HepG2 (cell line): ENCODE measurements around the gene MNT. TPM values are rescaled to one million over a fixed set of nuclear protein-coding genes. Genes with fewer than 3 reads are reported as not detected.
A peak's percentile ranks its signal among the peaks of the same experiment; 100 is the strongest.

Source experiments
- AGO2 ChIP-seq: fragments of 200-400 bp; formaldehyde crosslinking; optimal IDR thresholded peaks from 2 replicates; pipeline ENCODE3; 2017; ENCODE audit warnings: mild to moderate bottlenecking, low read depth, low read length, moderate library complexity
- HDAC1 ChIP-seq: sonication (generic); formaldehyde crosslinking; IDR thresholded peaks from 2 replicates; pipeline ENCODE4 v1.5.1; 2020; ENCODE audit warnings: mild to moderate bottlenecking, missing genetic modification reagents
- HNRNPK ChIP-seq: fragments of 200-400 bp; formaldehyde crosslinking; IDR thresholded peaks from 2 replicates; pipeline ENCODE4 v1.6.1; 2018; ENCODE audit warnings: low read length, low read depth, moderate library complexity, mild to moderate bottlenecking; ENCODE audit not compliant: poor library complexity, severe bottlenecking
- HOXA3 ChIP-seq: sonication (generic); formaldehyde crosslinking; IDR thresholded peaks from 2 replicates; pipeline ENCODE4 v1.5.0; 2020; ENCODE audit warnings: missing genetic modification reagents
- KLF12 ChIP-seq: sonication (generic); formaldehyde crosslinking; IDR thresholded peaks from 2 replicates; pipeline ENCODE4 v1.4.0; 2020; ENCODE audit warnings: missing genetic modification reagents, borderline replicate concordance
- MAFK ChIP-seq, 2 experiments: IDR thresholded peaks in 1 of 2; conservative IDR thresholded peaks in 1 of 2; 2 replicates each; pipeline ENCODE4 v1.6.1; 2011; ENCODE audit warnings: improper control_type of control experiment in 2 of 2, low read length in 2 of 2
- MXD1 ChIP-seq: sonication (generic); formaldehyde crosslinking; IDR thresholded peaks from 2 replicates; pipeline ENCODE4 v1.4.0; 2020; ENCODE audit warnings: mild to moderate bottlenecking, missing genetic modification reagents
- MXI1 ChIP-seq: IDR thresholded peaks from 3 replicates; pipeline ENCODE4 v1.6.1; 2012; ENCODE audit warnings: low read depth, low read length, inconsistent platforms, borderline replicate concordance
- NONO ChIP-seq, 2 experiments: fragments of 450-650 bp in 1 of 2; sonication (generic) in 1 of 2; formaldehyde crosslinking in 1 of 2; IDR thresholded peaks in 1 of 2; conservative IDR thresholded peaks in 1 of 2; 2 replicates each; pipeline versions ENCODE4 v1.6.1 to v1.8.0; 2017 to 2022; ENCODE audit warnings: mild to moderate bottlenecking in 1 of 2, missing genetic modification reagents in 1 of 2, moderate library complexity in 1 of 2
- PCBP1 ChIP-seq: fragments of 200-400 bp; formaldehyde crosslinking; IDR thresholded peaks from 2 replicates; pipeline ENCODE4 v1.6.1; 2017; ENCODE audit warnings: mild to moderate bottlenecking, low read depth, low read length, borderline replicate concordance
- RFX3 ChIP-seq: IDR thresholded peaks from 2 replicates; pipeline ENCODE4 v1.6.1; 2016; ENCODE audit warnings: missing biosample characterization, missing genetic modification reagents
- SETDB1 ChIP-seq: sonication (generic); formaldehyde crosslinking; IDR thresholded peaks from 2 replicates; pipeline ENCODE4 v1.5.1; 2020; ENCODE audit warnings: missing genetic modification reagents, mild to moderate bottlenecking, borderline replicate concordance
- SMAD9 ChIP-seq: sonication (generic); formaldehyde crosslinking; IDR thresholded peaks from 2 replicates; pipeline ENCODE4 v1.5.1; 2020; ENCODE audit warnings: mild to moderate bottlenecking, missing genetic modification reagents
- SP140L ChIP-seq: sonication (generic); formaldehyde crosslinking; IDR thresholded peaks from 2 replicates; pipeline ENCODE4 v1.4.0; 2020; ENCODE audit warnings: missing genetic modification reagents, borderline replicate concordance
- TERF1 ChIP-seq: sonication (generic); formaldehyde crosslinking; IDR thresholded peaks from 2 replicates; pipeline ENCODE4 v1.8.0; 2022; ENCODE audit warnings: mild to moderate bottlenecking, missing genetic modification reagents, moderate library complexity
- ZBTB14 ChIP-seq: sonication (generic); formaldehyde crosslinking; IDR thresholded peaks from 2 replicates; pipeline ENCODE4 v1.4.0; 2020; ENCODE audit warnings: missing genetic modification reagents
- ZBTB33 ChIP-seq: sonication (generic); formaldehyde crosslinking; IDR thresholded peaks from 2 replicates; pipeline ENCODE4 v1.4.0; 2020; ENCODE audit warnings: missing genetic modification reagents
- ZC3H4 ChIP-seq: sonication (generic); formaldehyde crosslinking; IDR thresholded peaks from 2 replicates; pipeline ENCODE4 v1.4.0; 2020; ENCODE audit warnings: missing genetic modification reagents, borderline replicate concordance
- ZMAT5 ChIP-seq: sonication (generic); formaldehyde crosslinking; IDR thresholded peaks from 2 replicates; pipeline ENCODE4 v1.5.0; 2020; ENCODE audit warnings: mild to moderate bottlenecking, low read depth, missing genetic modification reagents, borderline replicate concordance
- ZNF703 ChIP-seq: sonication (generic); formaldehyde crosslinking; IDR thresholded peaks from 2 replicates; pipeline ENCODE4 v1.5.1; 2020; ENCODE audit warnings: missing genetic modification reagents, mild to moderate bottlenecking, moderate library complexity, borderline replicate concordance
- ZNF790 ChIP-seq: sonication (generic); formaldehyde crosslinking; IDR thresholded peaks from 2 replicates; pipeline ENCODE4 v1.8.0; 2022; ENCODE audit warnings: missing genetic modification reagents, mild to moderate bottlenecking, borderline replicate concordance
- ZNF83 ChIP-seq: sonication (generic); formaldehyde crosslinking; IDR thresholded peaks from 2 replicates; pipeline ENCODE4 v1.4.0; 2020; ENCODE audit warnings: missing genetic modification reagents, mild to moderate bottlenecking, borderline replicate concordance
- ZNF883 ChIP-seq: sonication (generic); formaldehyde crosslinking; IDR thresholded peaks from 2 replicates; pipeline ENCODE4 v1.5.1; 2020; ENCODE audit warnings: mild to moderate bottlenecking, missing genetic modification reagents; ENCODE audit errors: not compliant biosample characterization
- polyA plus RNA-seq, 8 experiments: library from polyadenylated mRNA; depleted of rRNA in 3 of 8; stranded (reverse) in 7 of 8; unstranded in 1 of 8; fragments of >200 nt; fragmentation: Illumina TruSeq in 4 of 8; extraction: Trizol in 4 of 8; gene quantifications; 2 replicates each; pipeline versions ENCODE4 v1.2.1 to v1.2.3, GENCODE V29; 2011 to 2016; ENCODE audit warnings: low read depth in 4 of 8, missing spikeins in 1 of 8, mixed read lengths in 1 of 8; ENCODE audit not compliant: insufficient read depth in 1 of 8
- total RNA-seq, 5 experiments: library from RNA; depleted of rRNA; stranded (reverse); fragments of >200 nt; fragmentation: Illumina TruSeq; extraction: Trizol; gene quantifications; 2 replicates each; pipeline ENCODE4 v1.2.3, GENCODE V29; 2016; ENCODE audit warnings: low read depth in 1 of 5

MNT gene
- total and polyA plus RNA-seq, 2 of the 13 experiments (the other 11 are each of a cell fraction or from before 2014, with no cell fraction given) = 2.1 to 3.5 TPM

GRCh38 chr17:2393174-2393953 lies 7.5 kb downstream of the MNT start (continued):
- TF ChIP-seq ZBTB33 (CRISPR knock-in tag) (peak; percentile 64), ZC3H4 (0 out of 2 replicates have a peak, but pooled peaks have one; percentile 27), RFX3 (CRISPR knock-in tag) (peak; percentile 81), SP140L (CRISPR knock-in tag) (no peak), ZNF883 (CRISPR knock-in tag) (peak; percentile 39), MXD1 (peak; percentile 24; the same call in 1 of the 2 replicates), ZNF703 (CRISPR knock-in tag) (0 out of 2 replicates have a peak, but pooled peaks have one; percentile 51), SETDB1 (CRISPR knock-in tag) (no peak), HNRNPK (peak; percentile 56), ZNF83 (CRISPR knock-in tag) (no peak), SMAD9 (CRISPR knock-in tag) (no peak), NONO (IDR thresholded peaks at IDR 0.05) (no peak), NONO (CRISPR knock-in tag; conservative IDR thresholded peaks at IDR 0.05) (0 out of 2 replicates have a peak, but pooled peaks have one; percentile 8), PCBP1 (0 out of 2 replicates have a peak, but pooled peaks have one; percentile 48), TERF1 (no peak), ZNF790 (0 out of 2 replicates have a peak, but pooled peaks have one; percentile 57), HDAC1 (CRISPR knock-in tag) (peak; percentile 66), ZMAT5 (CRISPR knock-in tag) (no peak), MAFK (conservative IDR thresholded peaks at IDR 0.05 in 1 of 2, IDR thresholded peaks at IDR 0.05 in 1 of 2; ENCODE audit: low read length in 2 of 2) (no peak), KLF12 (CRISPR knock-in tag) (0 out of 2 replicates have a peak, but pooled peaks have one; percentile 31), ZBTB14 (peak; percentile 40; the same call in 1 of the 2 replicates), AGO2 (peak; percentile 79), MXI1 (peak; percentile 68; the same call in 1 of the 3 replicates), HOXA3 (peak; percentile 48; the same call in 1 of the 2 replicates)
